Measurements from ENCODE around the gene USP44.

Gene USP44

GRCh38 chr12:95548539-95549391 is 2.5 kb downstream of the USP44 start:
- DNase-seq (ENCODE audit: low read depth, low spot score), result no peak

DNA sequence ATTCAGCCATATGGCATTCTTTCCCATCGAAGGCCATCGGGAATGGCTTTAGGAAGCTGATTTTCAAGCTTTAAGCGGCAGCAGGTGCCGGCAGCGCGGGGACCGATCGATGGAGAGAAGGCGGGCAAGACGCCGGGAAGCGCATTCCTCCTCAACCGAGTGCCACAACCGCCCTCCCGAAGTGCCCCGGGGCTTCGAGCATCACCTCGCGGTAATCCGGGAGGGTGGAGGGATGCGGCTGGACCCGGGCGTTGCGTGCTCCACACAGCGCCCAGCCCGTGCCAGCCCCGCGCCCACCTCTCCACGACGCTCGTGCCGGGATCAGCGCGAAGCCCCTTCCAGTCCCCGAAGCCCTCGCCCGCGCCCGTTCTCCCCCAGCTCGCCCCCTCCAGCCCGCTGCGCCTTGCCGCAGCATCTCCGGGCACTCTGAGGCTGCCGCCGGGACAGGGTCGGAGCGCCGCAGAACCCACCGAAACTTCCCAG is 3.2 kb downstream of the USP44 start:
- DNase-seq (ENCODE audit: low read depth, low spot score), result no peak
- no peak overlapping the region for H3K27ac ChIP-seq

More at GRCh38 chr12:95548539-95549391, 2.5 kb downstream of the USP44 start:
- no peak overlapping the region for H3K27ac ChIP-seq

- H3K27ac ChIP-seq, result no peak overlapping the region
- DNase-seq (ENCODE audit: low read depth, low spot score), result no peak
Observed at GRCh38 chr12:95547522-95548055, 3.7 kb downstream of the USP44 start.

DNA sequence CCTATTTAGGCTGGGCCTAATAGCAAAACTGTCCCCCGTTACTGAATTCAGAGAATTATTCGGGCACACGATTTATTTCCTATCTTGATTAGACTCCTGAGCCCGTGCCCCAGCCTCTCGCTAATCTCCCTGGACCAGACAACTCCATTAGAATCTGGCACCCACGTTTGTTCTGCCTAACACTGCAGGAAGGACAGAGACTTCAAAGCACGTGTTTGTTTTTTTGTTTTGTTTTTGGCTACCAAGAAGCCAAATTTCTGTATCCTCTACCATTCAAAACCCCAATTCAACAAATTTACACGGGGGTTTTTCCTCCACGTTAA is 4.8 kb downstream of the USP44 start:
- DNase-seq (ENCODE audit: low read depth, low spot score), result no peak
- H3K27ac ChIP-seq, result no peak overlapping the region

GRCh38 chr12:95545731-95546490 is 5.4 kb downstream of the USP44 start:
- no peak for DNase-seq (ENCODE audit: low read depth, low spot score)
- H3K27ac ChIP-seq, result no peak overlapping the region

DNA sequence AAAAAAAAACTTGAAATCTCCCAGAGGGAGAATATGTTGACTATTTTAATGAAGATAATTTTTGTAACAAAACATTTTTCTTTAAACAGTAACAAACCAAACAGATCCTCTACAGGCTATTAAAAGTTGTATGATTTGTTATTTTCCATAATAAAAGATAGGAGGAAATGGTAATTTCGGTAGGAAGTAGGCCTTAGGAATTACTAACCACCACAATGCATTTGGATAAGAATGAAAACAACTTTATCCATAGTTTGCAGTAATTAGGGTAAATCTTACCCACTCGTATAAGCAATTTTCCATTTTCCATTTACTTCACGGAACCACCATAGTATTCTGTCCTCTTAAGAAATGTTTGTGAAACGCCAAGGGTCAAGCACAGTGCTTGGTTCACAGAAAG is 6.0 kb downstream of the USP44 start:
- no peak for DNase-seq (ENCODE audit: low read depth, low spot score)

DNA sequence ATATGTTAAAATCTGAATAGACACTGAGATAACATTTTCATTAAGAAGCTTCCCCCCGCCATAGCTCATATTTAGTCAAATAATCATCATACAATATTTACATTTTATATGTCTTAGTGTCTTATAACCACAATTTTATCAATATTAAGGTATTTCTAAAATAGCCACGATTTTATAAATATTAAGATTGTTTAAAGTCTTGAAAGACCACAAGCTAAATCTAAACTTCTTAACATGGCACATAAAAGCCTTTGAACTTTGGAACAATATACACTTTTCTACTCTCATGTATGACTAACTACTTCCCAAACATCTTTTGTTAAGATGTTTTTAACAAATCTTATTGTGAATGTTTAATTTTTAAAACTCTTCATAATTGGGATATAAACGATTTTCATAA is 6.5 kb downstream of the USP44 start:
- DNase-seq (ENCODE audit: low read depth, low spot score), result no peak
- H3K27ac ChIP-seq, result no peak overlapping the region

More for the DNA sequence above, 6.0 kb downstream of the USP44 start:
- no peak overlapping the region for H3K27ac ChIP-seq

DNA sequence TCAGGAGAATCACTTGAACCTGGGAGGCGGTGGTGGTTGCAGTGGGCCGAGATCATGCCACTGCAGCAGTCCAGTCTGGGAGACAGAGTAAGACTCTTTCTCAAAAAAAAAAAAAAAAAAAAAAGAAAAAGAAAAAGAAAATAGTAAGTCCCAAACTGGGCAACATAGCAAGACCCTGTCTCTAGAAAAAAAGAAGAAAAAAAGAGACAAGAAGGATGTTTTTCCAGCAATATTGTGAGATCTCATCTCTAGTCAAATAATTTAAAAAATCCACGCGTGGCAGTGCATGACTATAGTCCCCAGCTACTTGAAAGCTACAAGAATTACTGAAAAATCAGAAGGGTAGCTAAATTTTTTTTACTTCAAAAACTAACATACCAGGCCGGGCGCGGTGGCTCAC is 8.0 kb downstream of the USP44 start:
- DNase-seq (ENCODE audit: low read depth, low spot score), result no peak

DNA sequence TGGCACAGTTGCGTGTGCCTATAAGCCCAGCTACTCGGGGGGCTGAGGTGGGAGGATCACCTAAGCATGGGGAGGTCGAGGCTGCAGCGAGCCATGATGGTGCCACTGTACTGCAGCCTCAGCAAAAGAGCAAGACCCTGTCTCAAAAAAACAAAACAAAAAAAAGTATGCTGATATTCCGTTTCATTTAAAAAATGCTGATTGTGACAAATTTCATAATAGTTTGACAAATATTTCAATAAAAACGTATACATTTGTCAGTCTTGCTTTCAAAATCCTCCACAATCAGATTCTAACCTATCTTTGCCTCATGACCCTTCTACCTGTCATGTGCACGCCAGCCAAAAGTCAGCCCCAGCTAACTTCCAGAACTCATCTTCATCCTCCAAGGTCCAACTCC is 9.8 kb downstream of the USP44 start:
- DNase-seq (ENCODE audit: low read depth, low spot score), result no peak
- H3K27ac ChIP-seq, result no peak overlapping the region

More for the DNA sequence above, 8.0 kb downstream of the USP44 start:
- no peak overlapping the region for H3K27ac ChIP-seq

DNA sequence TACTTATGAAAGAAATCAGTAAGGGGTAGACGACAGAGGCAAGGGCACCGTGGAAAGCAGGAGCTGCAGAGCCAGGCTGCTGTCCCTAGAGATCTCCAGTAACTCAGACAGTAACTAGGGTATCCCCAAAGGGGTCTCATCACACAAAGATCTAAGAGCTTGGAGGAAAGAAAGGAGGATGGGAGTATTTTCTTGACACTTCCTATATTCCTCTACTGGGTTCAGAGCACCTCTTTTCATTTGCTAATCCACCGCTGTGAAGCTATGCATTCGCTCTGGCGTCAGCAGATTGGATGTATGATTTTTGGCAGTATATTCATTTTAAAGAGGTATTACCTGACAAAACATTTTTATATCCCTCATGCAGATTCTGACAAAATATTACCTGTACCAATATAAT is 12.6 kb downstream of the USP44 start:
- no peak overlapping the region for H3K27ac ChIP-seq
- no peak for DNase-seq (ENCODE audit: low read depth, low spot score)

GRCh38 chr12:95538006-95538405 is 13.3 kb downstream of the USP44 start:
- DNase-seq (ENCODE audit: low read depth, low spot score), result no peak
- no peak overlapping the region for H3K27ac ChIP-seq

GRCh38 chr12:95533985-95534384 is 17.3 kb downstream of the USP44 start:
- DNase-seq (ENCODE audit: low read depth, low spot score), result no peak

DNA sequence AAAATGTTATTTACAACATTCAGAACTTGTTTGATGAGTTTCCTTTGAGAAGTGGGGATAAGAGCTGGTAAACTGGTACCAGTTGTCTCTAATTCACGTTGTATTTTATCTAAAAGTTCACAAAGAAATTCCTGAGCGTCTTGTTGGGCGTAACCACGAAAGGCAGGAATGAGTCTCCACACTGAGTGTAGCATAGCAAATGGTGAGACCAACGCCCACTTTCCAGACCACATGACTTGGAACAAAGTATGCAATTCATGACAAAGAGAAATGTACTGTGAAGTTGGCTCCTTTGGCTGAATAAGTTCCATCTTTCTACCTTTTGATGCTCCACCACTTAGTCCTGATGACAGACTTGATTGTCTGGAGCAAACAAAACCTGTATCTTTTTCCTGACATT is 18.4 kb downstream of the USP44 start:
- DNase-seq (ENCODE audit: low read depth, low spot score), result peak; percentile 26
- no peak overlapping the region for H3K27ac ChIP-seq

More at GRCh38 chr12:95533985-95534384, 17.3 kb downstream of the USP44 start:
- H3K27ac ChIP-seq, result no peak overlapping the region

GRCh38 chr12:95529693-95530225 is 21.5 kb downstream of the USP44 start:
- no peak overlapping the region for H3K27ac ChIP-seq
- no peak for DNase-seq (ENCODE audit: low read depth, low spot score)

DNA sequence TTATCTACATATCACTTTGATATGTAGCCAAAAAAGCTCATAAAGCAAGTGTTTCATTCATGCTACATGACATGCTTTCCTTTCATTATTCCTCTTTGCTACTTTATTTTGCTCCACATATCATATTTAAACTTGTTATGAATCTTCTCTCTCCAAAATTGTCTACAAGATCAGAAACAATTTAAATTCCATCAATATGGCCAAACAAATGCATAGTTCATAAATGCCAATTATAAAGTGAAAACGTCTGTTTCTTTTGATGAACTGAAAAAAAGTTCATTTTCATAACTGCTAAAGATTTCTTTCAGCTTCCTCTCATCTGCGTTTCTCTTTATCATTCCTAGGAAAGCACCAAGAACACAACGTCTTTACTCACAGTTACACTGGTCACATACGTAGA is 22.8 kb downstream of the USP44 start:
- H3K27ac ChIP-seq, result no peak overlapping the region
- DNase-seq (ENCODE audit: low read depth, low spot score), result no peak

- DNase-seq (ENCODE audit: low read depth, low spot score), result no peak
Observed at GRCh38 chr12:95522692-95523091, 28.6 kb downstream of the USP44 start.

DNA sequence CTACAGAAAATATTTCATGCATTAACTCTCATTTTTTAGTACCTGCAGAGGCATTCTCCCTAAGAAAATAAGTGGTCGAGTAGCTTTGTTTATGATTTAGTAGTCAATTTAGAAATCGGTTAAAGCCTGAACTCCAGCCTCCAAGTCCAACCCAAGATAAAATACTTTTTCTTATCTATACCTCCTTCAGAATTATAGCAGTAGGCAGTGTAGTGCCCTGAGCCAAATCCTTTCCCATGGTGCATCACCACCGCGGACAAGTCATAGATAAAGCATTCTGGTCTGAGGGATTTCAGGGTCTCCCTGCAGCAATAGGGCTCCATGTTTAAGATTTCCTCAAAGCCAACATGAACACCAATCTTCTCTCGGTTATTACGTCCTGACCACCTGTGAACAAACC is 30.5 kb downstream of the USP44 start:
- no peak overlapping the region for H3K27ac ChIP-seq
- DNase-seq (ENCODE audit: low read depth, low spot score), result no peak

More at GRCh38 chr12:95522692-95523091, 28.6 kb downstream of the USP44 start:
- no peak overlapping the region for H3K27ac ChIP-seq

- no peak overlapping the region for H3K27ac ChIP-seq
- DNase-seq (ENCODE audit: low read depth, low spot score), result no peak
Observed at GRCh38 chr12:95518944-95519343, 32.3 kb downstream of the USP44 start.

GRCh38 chr12:95517246-95517645 is 34.0 kb downstream of the USP44 start:
- no peak for DNase-seq (ENCODE audit: low read depth, low spot score)
- H3K27ac ChIP-seq, result no peak overlapping the region

- no peak overlapping the region for H3K27ac ChIP-seq
- no peak for DNase-seq (ENCODE audit: low read depth, low spot score)
Observed at GRCh38 chr12:95516757-95517156, 34.5 kb downstream of the USP44 start.

DNA sequence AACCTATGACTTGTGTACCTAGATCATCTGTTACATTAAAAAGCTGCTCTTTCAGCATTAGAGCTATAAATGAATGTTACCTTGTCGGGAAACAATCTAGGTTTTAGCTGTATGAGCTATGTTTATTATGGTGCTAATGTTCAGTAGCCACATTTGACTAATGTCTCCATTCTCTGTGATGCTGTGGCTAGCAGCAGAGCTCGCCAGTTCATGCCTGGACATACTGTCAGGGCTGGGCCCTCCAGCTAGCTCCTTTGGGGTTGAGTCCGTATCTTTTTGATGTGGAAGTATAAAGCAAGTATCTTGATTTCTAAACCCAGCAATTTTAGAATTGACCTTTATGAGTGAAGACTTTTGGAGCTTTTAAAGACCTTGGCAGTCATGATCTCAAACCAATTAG is 36.1 kb downstream of the USP44 start:
- no peak for DNase-seq (ENCODE audit: low read depth, low spot score)
- no peak overlapping the region for H3K27ac ChIP-seq
